Heart left ventricle (tissue), 13 donors: ENCODE results near the gene FGD4.

Experiments
- CTCF ChIP-seq, 12 donors: fragments of 200-600 bp; sonication (generic) in 4 of 12; IDR thresholded peaks; one replicate each; pipeline versions ENCODE4 v1.5.0 to v1.8.0; 2018 to 2022; ENCODE audit warnings: antibody characterized with exemption in 12 of 12, mild to moderate bottlenecking in 5 of 12
- POLR2A ChIP-seq, 2 donors: fragments of 450-650 bp; IDR thresholded peaks; one replicate each; pipeline ENCODE4 v1.6.1; 2017; ENCODE audit warnings: antibody characterized with exemption in 2 of 2, mild to moderate bottlenecking in 2 of 2, moderate library complexity in 2 of 2
- donor health status: ischemic (EF 13 %, LVEDD 7.1; RV severe dilation, severe dysfunction).
- donor health status: DM: no; HTN: yes; CAD: no.
- donor health status: DM: no; HTN: no; CAD: no.
- donor health status: ischemic (EF 25% LVEDD 6.9; RV normal size, moderate dysfunction).
- donor health status: ischemic (EF 25% LVEDD 5.7; RV mildly dilated, moderate dysfunction).
- donor health status: ischemic (EF 35%, LVEDD 5.7; RV mildly dilated, moderate dysfunction).
- donor health status: nonischemic (EF 11% LVEDD 7.7; RV severe dilation, severe dysfunction).
- donor health status: DM: yes; HTN: yes; CAD: no.
- donor health status: PGD.
- donor health status: ischemic (EF 29% LVEDD 5.4; RV normal size, mild dysfunction).
- donor health status: nonischemic (EF 23%, LVEDD 6.1; RV moderate dilation, normal function).

DNA sequence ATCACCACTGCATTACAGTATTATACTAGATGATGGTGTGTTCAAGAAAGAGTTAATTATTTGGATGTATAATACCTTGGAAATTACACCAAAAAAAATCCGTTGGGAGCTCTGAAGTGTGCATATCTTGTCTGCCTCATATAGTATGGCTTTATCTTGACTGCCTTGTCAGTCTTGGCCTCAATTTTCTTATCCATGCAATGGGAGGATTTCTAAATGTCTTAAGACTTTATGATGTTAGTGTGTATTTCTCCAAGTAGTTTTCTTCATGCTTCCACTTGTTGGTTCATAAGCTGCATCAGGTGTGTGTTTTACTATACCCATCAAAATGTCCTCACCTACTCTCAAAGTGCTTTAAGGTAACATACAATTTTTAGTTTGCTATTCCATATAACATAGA is 84.6 kb downstream of the FGD4 start:
- no peak for TF ChIP-seq CTCF (IDR thresholded peaks at IDR 0.05)
- no peak for TF ChIP-seq POLR2A (IDR thresholded peaks at IDR 0.05)
